GM23338 (cell line): ENCODE data around the gene HS6ST3.

ENCODE experiments used
- CREB1 ChIP-seq: fragments of 250-450 bp; sonication (Bioruptor Pico); IDR thresholded peaks from 2 replicates; pipeline ENCODE4 v1.5.0; 2020; ENCODE audit warnings: low read depth, mild to moderate bottlenecking, moderate library complexity
- CTCF ChIP-seq, 2 experiments: fragments of 200-600 bp in 1 of 2; sonication (generic) in 1 of 2; conservative IDR thresholded peaks; 2 replicates each; pipeline versions ENCODE4 v1.5.1 to v1.6.1; 2016 to 2017; ENCODE audit warnings: antibody characterized with exemption in 2 of 2, low read depth in 2 of 2, mild to moderate bottlenecking in 2 of 2, moderate library complexity in 1 of 2
- ETS1 ChIP-seq: IDR thresholded peaks from 2 replicates; pipeline ENCODE4 v1.6.1; 2016; ENCODE audit warnings: antibody characterized with exemption
- EZH2 ChIP-seq: fragments of 200-600 bp; sonication (generic); IDR thresholded peaks from one replicate; pipeline ENCODE4 v1.8.0; 2017; ENCODE audit warnings: antibody characterized with exemption, mild to moderate bottlenecking, low read depth; ENCODE audit not compliant: unreplicated experiment
- EZH2phosphoT487 ChIP-seq: fragments of 200-600 bp; sonication (generic); IDR thresholded peaks from one replicate; pipeline ENCODE4 v1.8.1; 2018; ENCODE audit warnings: antibody characterized with exemption; ENCODE audit not compliant: unreplicated experiment
- JUNB ChIP-seq: IDR thresholded peaks from one replicate; pipeline ENCODE4 v1.6.1; 2016; ENCODE audit warnings: antibody characterized with exemption; ENCODE audit not compliant: unreplicated experiment
- NANOG ChIP-seq: IDR thresholded peaks from 2 replicates; pipeline ENCODE4 v1.6.1; 2016; ENCODE audit warnings: antibody characterized with exemption, borderline replicate concordance
- POLR2AphosphoS5 ChIP-seq: IDR thresholded peaks from 2 replicates; pipeline ENCODE4 v1.6.1; 2016; ENCODE audit warnings: antibody characterized with exemption, low read depth
- REST ChIP-seq: IDR thresholded peaks from one replicate; pipeline ENCODE4 v1.6.1; 2018; ENCODE audit warnings: antibody characterized with exemption; ENCODE audit not compliant: unreplicated experiment
- STAT1 ChIP-seq: IDR thresholded peaks from one replicate; pipeline ENCODE4 v1.6.1; 2016; ENCODE audit warnings: antibody characterized with exemption; ENCODE audit not compliant: unreplicated experiment
- ZNF114 ChIP-seq: fragments of 250-450 bp; sonication (Bioruptor Pico); IDR thresholded peaks from 2 replicates; pipeline ENCODE4 v1.5.0; 2020; ENCODE audit warnings: mild to moderate bottlenecking, moderate library complexity
- ZNF331 ChIP-seq: fragments of 250-450 bp; sonication (Bioruptor Pico); IDR thresholded peaks from 2 replicates; pipeline ENCODE4 v1.5.0; 2020; ENCODE audit warnings: low read depth, mild to moderate bottlenecking, moderate library complexity
- ZNF462 ChIP-seq: fragments of 250-450 bp; sonication (Bioruptor Pico); IDR thresholded peaks from 2 replicates; pipeline ENCODE4 v1.5.0; 2020; ENCODE audit warnings: mild to moderate bottlenecking, moderate library complexity

GRCh38 chr13:96779691-96780090, 689.8 kb downstream of the HS6ST3 start:
- TF ChIP-seq CTCF (conservative IDR thresholded peaks at IDR 0.05; ENCODE audit: low read depth in 2 of 2) (no peak), EZH2 (no peak), CREB1 (CRISPR knock-in tag) (no peak), REST (no peak), POLR2AphosphoS5 (no peak), JUNB (no peak), EZH2phosphoT487 (no peak), ZNF331 (CRISPR knock-in tag) (no peak), ETS1 (no peak), STAT1 (no peak), ZNF462 (CRISPR knock-in tag) (no peak), NANOG (no peak), ZNF114 (no peak)
